Measurements from ENCODE around the gene TCF7L2. TPM values are rescaled to one million over a fixed set of nuclear protein-coding genes. Genes with fewer than 3 reads are reported as not detected.

The TCF7L2 gene
- total RNA-seq, 2 donors from 2014 or later = 9.1 to 25.7 TPM

GRCh38 chr10:113161066-113161465 lies 211.0 kb downstream of the TCF7L2 start:
- intact Hi-C loops (cut with DNase I) = no loop called here

DNA sequence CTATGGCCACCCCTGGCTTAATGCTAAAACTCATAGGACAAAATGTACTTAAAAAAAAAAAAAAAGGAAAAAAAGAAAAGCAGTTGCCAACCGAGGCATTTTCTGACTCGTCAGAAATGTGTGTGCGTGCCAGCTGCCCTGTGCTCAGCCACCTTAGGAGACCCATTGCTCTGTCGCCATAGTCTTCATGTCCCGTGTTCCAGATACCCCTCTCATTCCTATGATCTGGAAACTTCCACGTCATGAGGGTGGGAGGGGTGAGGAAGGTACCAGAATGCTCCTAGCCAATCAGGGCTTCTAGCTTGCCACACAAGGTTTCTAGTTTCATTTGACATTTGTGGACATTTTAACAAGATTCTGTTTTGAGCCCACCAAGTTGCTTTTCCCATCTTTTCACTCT lies 212.9 kb downstream of the TCF7L2 start:
- intact Hi-C loops (cut with DNase I) = no loop called here
- Histone ChIP-seq H3K4me3 (no peak overlapping the region), H3K36me3 (replicated peaks in 1 of 2; ENCODE audit: insufficient read depth in 1 of 2, low read depth in 2 of 2) (peaks cover 0 to 3% of the 10 kb centered on the region in 2 donors), H3K4me1 (peaks cover 7% of the 10 kb centered on the region), H3K9me3 (no peaks in the 10 kb centered on the region), H3K27me3 (no peaks in the 10 kb centered on the region), H3K27ac (no peak overlapping the region)
- TF ChIP-seq POLR2A (IDR thresholded peaks at IDR 0.05) (no peak), CTCF (IDR thresholded peaks at IDR 0.05) (no peak)
- no peak for ATAC-seq
- no peak for DNase-seq
- 64 to 81% methylated on average over 6 of the region's 6 CpGs for WGBS, 2 donors

More at GRCh38 chr10:113161066-113161465, 211.0 kb downstream of the TCF7L2 start:
- WGBS, 2 donors = 93 to 97% methylated on average over 6 of the region's 6 CpGs
- H3K27ac ChIP-seq = no peak overlapping the region
- DNase-seq (no peak), ATAC-seq (no peak)
- no peak for TF ChIP-seq CTCF (IDR thresholded peaks at IDR 0.05)
- TF ChIP-seq POLR2A (IDR thresholded peaks at IDR 0.05) = no peak
- no peaks in the 10 kb centered on the region for H3K27me3 ChIP-seq
- H3K9me3 ChIP-seq = no peaks in the 10 kb centered on the region
- H3K36me3 ChIP-seq (replicated peaks in 1 of 2; ENCODE audit: insufficient read depth in 1 of 2, low read depth in 2 of 2) = peaks cover 0 to 3% of the 10 kb centered on the region in 2 donors
- H3K4me1 ChIP-seq = peaks cover 7% of the 10 kb centered on the region
- no peak overlapping the region for H3K4me3 ChIP-seq

GRCh38 chr10:113165673-113166072 lies 215.6 kb downstream of the TCF7L2 start:
- Histone ChIP-seq H3K27me3 (no peaks in the 10 kb centered on the region), H3K4me3 (no peak overlapping the region), H3K9me3 (no peaks in the 10 kb centered on the region), H3K4me1 (no peaks in the 10 kb centered on the region), H3K36me3 (replicated peaks in 1 of 2; ENCODE audit: insufficient read depth in 1 of 2, low read depth in 2 of 2) (peaks cover 0 to 3% of the 10 kb centered on the region in 2 donors), H3K27ac (no peak overlapping the region)
- TF ChIP-seq CTCF (IDR thresholded peaks at IDR 0.05) (no peak), POLR2A (IDR thresholded peaks at IDR 0.05) (no peak)
- intact Hi-C loops (cut with DNase I) = no loop called here
- ATAC-seq = no peak
- no peak for DNase-seq
- WGBS, 2 donors = 89 to 93% methylated on average over 20 of the region's 20 CpGs

- Histone ChIP-seq H3K4me3 (no peak overlapping the region), H3K27me3 (no peaks in the 10 kb centered on the region), H3K9me3 (no peaks in the 10 kb centered on the region), H3K4me1 (no peaks in the 10 kb centered on the region), H3K27ac (no peak overlapping the region), H3K36me3 (replicated peaks in 1 of 2; ENCODE audit: insufficient read depth in 1 of 2, low read depth in 2 of 2) (peaks cover 0 to 3% of the 10 kb centered on the region in 2 donors)
- ATAC-seq (no peak), DNase-seq (no peak)
- intact Hi-C loops (cut with DNase I) = no loop called here
- 83 to 93% methylated on average over 5 of the region's 5 CpGs for WGBS, 2 donors
- TF ChIP-seq CTCF (IDR thresholded peaks at IDR 0.05) (no peak), POLR2A (IDR thresholded peaks at IDR 0.05) (no peak)
Observed at GRCh38 chr10:113167702-113168101, 217.7 kb downstream of the TCF7L2 start.

GRCh38 chr10:113168584-113168983 lies 218.5 kb downstream of the TCF7L2 start:
- intact Hi-C loops (cut with DNase I) = no loop called here
- ATAC-seq = no peak
- Histone ChIP-seq H3K4me3 (no peak overlapping the region), H3K36me3 (replicated peaks in 1 of 2; ENCODE audit: insufficient read depth in 1 of 2, low read depth in 2 of 2) (peaks cover 0 to 3% of the 10 kb centered on the region in 2 donors), H3K9me3 (no peaks in the 10 kb centered on the region), H3K27ac (no peak overlapping the region), H3K27me3 (no peaks in the 10 kb centered on the region), H3K4me1 (no peaks in the 10 kb centered on the region)
- DNase-seq = no peak
- 71 to 82% methylated on average over 6 of the region's 6 CpGs for WGBS, 2 donors
- TF ChIP-seq POLR2A (IDR thresholded peaks at IDR 0.05) = no peak
- TF ChIP-seq CTCF (IDR thresholded peaks at IDR 0.05) = no peak

Data from body of pancreas (tissue), 4 donors.